Measurements from ENCODE around the gene CDX1. TPM values are rescaled to one million over a fixed set of nuclear protein-coding genes. Genes with fewer than 3 reads are reported as not detected.

Gene CDX1
- total and polyA plus RNA-seq, 8 donors = 0.31 to 472 (median 2.0) TPM; not detected in 5

DNA sequence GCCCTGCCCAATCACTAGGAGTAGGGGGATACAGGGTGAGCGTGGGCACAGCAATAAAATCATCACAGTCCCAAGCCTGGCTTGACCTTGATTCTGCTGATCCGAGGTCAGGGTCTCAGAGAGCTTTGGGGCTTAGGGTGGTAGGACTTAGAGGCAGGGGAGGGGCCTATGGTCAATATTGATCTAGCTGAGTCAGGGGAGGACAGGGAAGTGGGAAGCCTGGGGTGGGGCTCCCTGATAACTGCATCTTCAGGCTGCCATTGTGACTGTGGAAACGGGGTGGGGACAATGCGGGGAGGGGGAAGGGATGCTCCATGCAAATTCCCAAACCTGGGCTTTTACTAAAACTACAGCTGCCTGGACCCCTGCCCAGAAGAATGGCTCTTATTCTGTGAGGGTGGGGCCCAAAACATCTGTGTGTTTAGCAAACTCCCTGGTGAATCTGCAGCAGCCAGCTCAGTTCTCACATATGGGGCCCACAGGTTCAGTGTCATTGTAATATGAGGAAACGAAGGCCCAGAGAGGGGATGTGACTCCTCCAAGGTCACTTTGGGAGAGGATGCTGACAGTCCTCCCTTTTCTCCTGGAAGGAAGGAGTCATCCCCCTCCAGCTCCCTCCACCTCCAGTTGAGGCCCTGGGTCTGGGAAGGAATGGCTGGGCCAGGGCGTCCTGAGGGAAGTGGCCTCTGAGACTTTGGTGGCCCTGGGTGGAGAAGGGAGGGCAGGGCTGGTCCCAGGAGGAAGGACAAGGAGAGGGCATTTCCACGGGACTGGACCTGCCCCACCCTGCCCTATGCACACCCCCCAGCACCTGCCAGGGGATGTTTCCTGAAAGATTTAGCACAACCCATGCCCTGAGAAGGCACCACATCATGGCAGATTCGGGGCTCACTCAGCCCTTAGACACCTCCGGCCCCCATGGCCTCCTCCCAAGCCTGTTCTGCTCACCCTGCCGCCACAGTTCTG is 49.7 kb downstream of the CDX1 start:
- Histone ChIP-seq H3K9me3 (no peaks in the 10 kb centered on the region), H3K27ac (no peak overlapping the region), H3K36me3 (no peaks in the 10 kb centered on the region), H3K27me3 (peaks cover 0 to 27% (median 0%) of the 10 kb centered on the region in 3 donors), H3K4me3 (no peak overlapping the region), H3K4me1 (peaks cover 0 to 24% (median 5%) of the 10 kb centered on the region in 4 donors)
- no peak for TF ChIP-seq POLR2AphosphoS5 (IDR thresholded peaks at IDR 0.05)
- no peak for TF ChIP-seq EP300 (IDR thresholded peaks at IDR 0.05)
- TF ChIP-seq POLR2A (IDR thresholded peaks at IDR 0.05) = no peak
- TF ChIP-seq CTCF (IDR thresholded peaks at IDR 0.05) = no peak
- peak in 1 of 2 donors; percentile 65 for DNase-seq
- intact Hi-C loops (cut with DNase I; ENCODE audit: low total_unique reads) = loop anchor here (5.0 kb wide), 1 partner anchor 84 kb away; no protein-coding TSS in a partner anchor
- WGBS, 5 donors = 57 to 68% (median 62%) methylated on average over 8 to 10 of the region's 10 CpGs

DNA sequence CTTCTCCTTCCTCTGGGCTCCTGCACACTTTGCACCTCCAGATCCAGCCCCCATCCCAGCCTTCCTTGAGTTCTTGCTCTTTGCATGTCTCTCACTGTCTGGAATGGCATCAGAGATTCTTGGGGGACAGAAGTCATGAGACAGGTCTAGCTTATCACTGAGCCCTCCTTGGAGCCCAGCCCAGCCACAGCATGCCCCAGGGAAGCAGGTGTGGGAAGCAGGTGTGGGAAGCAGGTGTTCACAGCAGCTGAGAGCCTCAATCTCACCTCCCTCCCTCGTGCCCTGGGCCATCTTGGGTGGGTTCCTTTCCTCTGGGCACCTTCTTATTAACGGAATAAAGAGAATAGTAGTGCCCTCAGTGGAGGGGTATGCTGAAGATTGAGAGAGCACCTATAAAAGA is 50.5 kb downstream of the CDX1 start:
- 32 to 60% (median 53%) methylated on average over 2 of the region's 2 CpGs for WGBS, 5 donors
- H3K4me1 ChIP-seq = peaks cover 0 to 24% (median 5%) of the 10 kb centered on the region in 4 donors
- no peaks in the 10 kb centered on the region for H3K9me3 ChIP-seq
- H3K27me3 ChIP-seq = peaks cover 0 to 27% (median 0%) of the 10 kb centered on the region in 3 donors
- peak in 1 of 2 donors; percentile 46 for DNase-seq
- no peak for TF ChIP-seq POLR2AphosphoS5 (IDR thresholded peaks at IDR 0.05)
- no peak for TF ChIP-seq POLR2A (IDR thresholded peaks at IDR 0.05)
- TF ChIP-seq EP300 (IDR thresholded peaks at IDR 0.05) = no peak
- TF ChIP-seq CTCF (IDR thresholded peaks at IDR 0.05) = no peak
- H3K27ac ChIP-seq = no peak overlapping the region
- H3K4me3 ChIP-seq = no peak overlapping the region
- intact Hi-C loops (cut with DNase I; ENCODE audit: low total_unique reads) = loop anchor here (5.0 kb wide), 1 partner anchor 85 kb away; no protein-coding TSS in a partner anchor
- no peaks in the 10 kb centered on the region for H3K36me3 ChIP-seq

- peaks cover 0 to 27% (median 0%) of the 10 kb centered on the region in 3 donors for H3K27me3 ChIP-seq
- peaks cover 0 to 24% (median 5%) of the 10 kb centered on the region in 4 donors for H3K4me1 ChIP-seq
- H3K4me3 ChIP-seq = no peak overlapping the region
- no peak overlapping the region for H3K27ac ChIP-seq
- DNase-seq = peak; percentile 86 to 95
- WGBS, 5 donors = 29 to 37% (median 34%) methylated on average over 10 of the region's 10 CpGs
- H3K9me3 ChIP-seq = no peaks in the 10 kb centered on the region
- no peak for TF ChIP-seq POLR2A (IDR thresholded peaks at IDR 0.05)
- peak in 1 of 3 donors; percentile 32 for TF ChIP-seq POLR2AphosphoS5 (IDR thresholded peaks at IDR 0.05)
- peak in 5 of 7 experiments; percentile 87 to 94 (median 94) for TF ChIP-seq CTCF (IDR thresholded peaks at IDR 0.05)
- intact Hi-C loops (cut with DNase I; ENCODE audit: low total_unique reads) = loop anchor here (5.0 kb wide), 1 partner anchor 86 kb away; no protein-coding TSS in a partner anchor
- no peaks in the 10 kb centered on the region for H3K36me3 ChIP-seq
Measured at GRCh38 chr5:150217873-150218692, 51.5 kb downstream of the CDX1 start.

DNA sequence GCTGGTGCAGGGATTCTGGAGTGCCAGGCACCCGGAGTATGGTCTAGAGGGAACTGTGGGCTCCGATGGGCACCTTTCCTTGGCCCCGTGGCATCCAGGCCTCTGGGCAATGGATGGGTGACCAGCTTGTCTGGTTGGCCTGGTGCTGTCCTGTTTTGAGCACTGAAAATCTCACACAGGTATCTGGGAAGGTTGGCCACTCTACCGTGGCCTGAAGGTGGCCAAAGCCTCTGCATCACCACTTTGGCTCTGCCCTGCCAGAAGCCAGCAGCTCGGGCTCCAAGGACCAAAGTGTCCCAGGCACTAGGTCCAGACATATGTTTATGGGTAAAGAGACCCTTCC is 52.1 kb downstream of the CDX1 start:
- intact Hi-C loops (cut with DNase I; ENCODE audit: low total_unique reads) = loop anchor here (5.0 kb wide), 1 partner anchor 86 kb away; no protein-coding TSS in a partner anchor
- Histone ChIP-seq H3K27me3 (peaks cover 0 to 27% (median 0%) of the 10 kb centered on the region in 3 donors), H3K9me3 (no peaks in the 10 kb centered on the region), H3K36me3 (no peaks in the 10 kb centered on the region), H3K4me1 (peaks cover 0 to 24% (median 5%) of the 10 kb centered on the region in 4 donors), H3K27ac (no peak overlapping the region), H3K4me3 (no peak overlapping the region)
- WGBS, 5 donors = 60 to 81% (median 75%) methylated on average over 4 to 5 of the region's 5 CpGs
- DNase-seq = no peak
- TF ChIP-seq POLR2AphosphoS5 (IDR thresholded peaks at IDR 0.05) = no peak
- TF ChIP-seq CTCF (IDR thresholded peaks at IDR 0.05) = no peak
- no peak for TF ChIP-seq POLR2A (IDR thresholded peaks at IDR 0.05)
- TF ChIP-seq EP300 (IDR thresholded peaks at IDR 0.05) = no peak
